Urothelium cell line (cell line): ENCODE results near the gene SRD5A1.

Experiments used
- DNase-seq: peaks from one replicate; pipeline ENCODE4 v3.0.0; 2011; ENCODE audit warnings: low spot score, mixed read lengths
- FAIRE-seq: peaks from 2 replicates; lab custom pipeline; 2011; peaks lifted over from hg19 to GRCh38; lab: Jason Lieb, UNC

The SRD5A1 gene

GRCh38 chr5:6723122-6723815 is 90.0 kb downstream of the SRD5A1 start:
- FAIRE-seq (no peak), DNase-seq (no peak)

- no peak for FAIRE-seq
- DNase-seq = no peak
These were observed 90.6 kb downstream of the SRD5A1 start for GRCh38 chr5:6723816-6724300.
